Choroid plexus epithelial cell (primary cell): Measurements from ENCODE around the gene KDELR3.

Experiments
- DNase-seq: peaks from one replicate; pipeline ENCODE4 v3.0.0-alpha.2; 2010; ENCODE audit warnings: low read depth
- H3K4me3 ChIP-seq: 2 replicates; pipeline ENCODE4 v1.5.1; 2011; ENCODE audit warnings: low read depth, mild to moderate bottlenecking, control low read depth, low read length, moderate library complexity
- CTCF ChIP-seq: conservative IDR thresholded peaks from 2 replicates; pipeline ENCODE4 v1.5.1; 2011; ENCODE audit warnings: low read depth, mild to moderate bottlenecking, control low read depth, inconsistent platforms, low read length, moderate library complexity

Gene KDELR3

GRCh38 chr22:38482662-38483308 is 14.9 kb downstream of the KDELR3 start:
- DNase-seq = no peak
- H3K4me3 ChIP-seq = no peak overlapping the region
- TF ChIP-seq CTCF = no peak

- no peak for DNase-seq
- no peak for TF ChIP-seq CTCF
- H3K4me3 ChIP-seq = no peak overlapping the region
Observed at GRCh38 chr22:38484244-38484643, 16.3 kb downstream of the KDELR3 start.

- no peak overlapping the region for H3K4me3 ChIP-seq
- DNase-seq = no peak
- TF ChIP-seq CTCF = no peak
Observed at GRCh38 chr22:38485783-38486182, 17.9 kb downstream of the KDELR3 start.

- no peak for DNase-seq
- TF ChIP-seq CTCF = no peak
- no peak overlapping the region for H3K4me3 ChIP-seq
Observed at GRCh38 chr22:38487946-38488345, 20.1 kb downstream of the KDELR3 start.

- DNase-seq = no peak
- TF ChIP-seq CTCF = no peak
- no peak overlapping the region for H3K4me3 ChIP-seq
Observed at GRCh38 chr22:38489142-38489541, 21.2 kb downstream of the KDELR3 start.

GRCh38 chr22:38489561-38490145 is 21.8 kb downstream of the KDELR3 start:
- no peak for TF ChIP-seq CTCF
- no peak overlapping the region for H3K4me3 ChIP-seq

GRCh38 chr22:38490475-38490874 is 22.6 kb downstream of the KDELR3 start:
- H3K4me3 ChIP-seq = no peak overlapping the region
- DNase-seq = no peak
- TF ChIP-seq CTCF = no peak

More at GRCh38 chr22:38489561-38490145, 21.8 kb downstream of the KDELR3 start:
- DNase-seq = peak; percentile 76
